Endothelial cell (in vitro differentiated cells): Measurements from ENCODE around the gene NELFB. TPM values are rescaled to one million over a fixed set of nuclear protein-coding genes. Genes with fewer than 3 reads are reported as not detected.

Experiments used
- DNase-seq: peaks from one replicate; pipeline ENCODE4 v3.0.0; 2021; ENCODE audit warnings: low spot score
- H3K27ac Mint-ChIP-seq: one replicate; pipeline ENCODE4 v1.8.0; 2021; ENCODE audit warnings: mixed read lengths, inconsistent platforms; ENCODE audit not compliant: unreplicated experiment
- H3K27me3 Mint-ChIP-seq: one replicate; pipeline ENCODE4 v1.8.0; 2021; ENCODE audit warnings: mild to moderate bottlenecking, moderate library complexity, mixed read lengths, inconsistent platforms; ENCODE audit not compliant: unreplicated experiment
- H3K36me3 Mint-ChIP-seq: one replicate; pipeline ENCODE4 v1.8.0; 2021; ENCODE audit warnings: mild to moderate bottlenecking, low read depth, mixed read lengths, inconsistent platforms; ENCODE audit not compliant: unreplicated experiment
- H3K4me1 Mint-ChIP-seq: one replicate; pipeline ENCODE4 v1.8.0; 2021; ENCODE audit warnings: mild to moderate bottlenecking, mixed read lengths, inconsistent platforms; ENCODE audit not compliant: unreplicated experiment
- H3K4me3 Mint-ChIP-seq: one replicate; pipeline ENCODE4 v1.8.0; 2021; ENCODE audit warnings: mild to moderate bottlenecking, mixed read lengths, inconsistent platforms; ENCODE audit not compliant: unreplicated experiment
- H3K9me3 Mint-ChIP-seq: one replicate; pipeline ENCODE4 v1.8.0; 2021; ENCODE audit warnings: mixed read lengths, inconsistent platforms; ENCODE audit not compliant: unreplicated experiment
- total RNA-seq: library from RNA; stranded (reverse); fragmentation: NEBNext Ultra II Directional; extraction: Animal tissue kit (Norgen Biotek cat#: 25700); gene quantifications from one replicate; pipeline ENCODE4 v1.2.1, GENCODE V29; 2021; ENCODE audit not compliant: unreplicated experiment
- TF ChIP-seq, protein P1 (sequence below): fragments of 200-600 bp; sonication (generic); IDR thresholded peaks from one replicate; pipeline ENCODE4 v1.5.0; 2021; ENCODE audit warnings: antibody characterized with exemption; ENCODE audit not compliant: unreplicated experiment

NELFB gene
- total RNA-seq, 1 donor from 2014 or later: 65.6 TPM

DNA sequence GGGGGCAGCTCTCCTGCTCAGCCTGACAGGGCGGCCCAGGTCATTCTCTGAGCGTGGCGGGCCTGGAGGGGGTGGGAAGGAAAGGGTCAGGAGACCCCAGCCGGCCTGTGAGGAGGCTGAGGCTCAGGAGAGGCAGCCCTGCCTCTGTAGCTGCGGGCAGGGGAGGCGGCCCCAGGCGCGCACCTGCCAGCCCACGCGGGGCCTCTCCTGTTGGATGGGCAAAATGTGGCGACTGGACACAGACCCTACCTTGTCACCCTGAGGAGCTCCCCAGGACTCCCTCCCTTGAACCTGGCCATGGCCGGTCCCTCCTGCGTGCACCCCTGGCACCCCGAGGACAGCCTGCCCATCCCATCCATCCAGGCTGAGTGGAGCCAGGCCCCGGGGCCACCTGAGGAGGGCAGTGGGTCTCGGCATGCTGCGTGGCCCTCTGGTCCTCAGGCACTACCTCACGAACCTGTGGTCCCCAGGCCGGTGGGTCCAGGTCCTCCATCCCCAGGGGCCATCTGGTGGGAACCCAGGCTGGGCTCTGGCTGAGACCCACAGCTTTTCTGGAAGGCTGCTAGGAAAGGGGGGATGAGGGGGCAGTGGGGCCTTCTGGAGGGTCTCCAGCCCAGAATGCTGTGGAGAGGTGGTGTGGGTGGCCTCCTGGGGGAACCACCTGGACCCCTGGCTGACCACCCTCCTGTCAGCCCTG, 62.0 kb downstream of the NELFB start:
- Mint-ChIP-seq H3K27ac (no peak overlapping the region), H3K36me3 (no peaks in the 10 kb centered on the region), H3K9me3 (no peaks in the 10 kb centered on the region), H3K4me1 (peaks cover 6% of the 10 kb centered on the region), H3K4me3 (no peak overlapping the region), H3K27me3 (peaks cover 2% of the 10 kb centered on the region)
- DNase-seq: peak; percentile 8
- TF ChIP-seq, protein P1, sequence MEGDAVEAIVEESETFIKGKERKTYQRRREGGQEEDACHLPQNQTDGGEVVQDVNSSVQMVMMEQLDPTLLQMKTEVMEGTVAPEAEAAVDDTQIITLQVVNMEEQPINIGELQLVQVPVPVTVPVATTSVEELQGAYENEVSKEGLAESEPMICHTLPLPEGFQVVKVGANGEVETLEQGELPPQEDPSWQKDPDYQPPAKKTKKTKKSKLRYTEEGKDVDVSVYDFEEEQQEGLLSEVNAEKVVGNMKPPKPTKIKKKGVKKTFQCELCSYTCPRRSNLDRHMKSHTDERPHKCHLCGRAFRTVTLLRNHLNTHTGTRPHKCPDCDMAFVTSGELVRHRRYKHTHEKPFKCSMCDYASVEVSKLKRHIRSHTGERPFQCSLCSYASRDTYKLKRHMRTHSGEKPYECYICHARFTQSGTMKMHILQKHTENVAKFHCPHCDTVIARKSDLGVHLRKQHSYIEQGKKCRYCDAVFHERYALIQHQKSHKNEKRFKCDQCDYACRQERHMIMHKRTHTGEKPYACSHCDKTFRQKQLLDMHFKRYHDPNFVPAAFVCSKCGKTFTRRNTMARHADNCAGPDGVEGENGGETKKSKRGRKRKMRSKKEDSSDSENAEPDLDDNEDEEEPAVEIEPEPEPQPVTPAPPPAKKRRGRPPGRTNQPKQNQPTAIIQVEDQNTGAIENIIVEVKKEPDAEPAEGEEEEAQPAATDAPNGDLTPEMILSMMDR: no peak

DNA sequence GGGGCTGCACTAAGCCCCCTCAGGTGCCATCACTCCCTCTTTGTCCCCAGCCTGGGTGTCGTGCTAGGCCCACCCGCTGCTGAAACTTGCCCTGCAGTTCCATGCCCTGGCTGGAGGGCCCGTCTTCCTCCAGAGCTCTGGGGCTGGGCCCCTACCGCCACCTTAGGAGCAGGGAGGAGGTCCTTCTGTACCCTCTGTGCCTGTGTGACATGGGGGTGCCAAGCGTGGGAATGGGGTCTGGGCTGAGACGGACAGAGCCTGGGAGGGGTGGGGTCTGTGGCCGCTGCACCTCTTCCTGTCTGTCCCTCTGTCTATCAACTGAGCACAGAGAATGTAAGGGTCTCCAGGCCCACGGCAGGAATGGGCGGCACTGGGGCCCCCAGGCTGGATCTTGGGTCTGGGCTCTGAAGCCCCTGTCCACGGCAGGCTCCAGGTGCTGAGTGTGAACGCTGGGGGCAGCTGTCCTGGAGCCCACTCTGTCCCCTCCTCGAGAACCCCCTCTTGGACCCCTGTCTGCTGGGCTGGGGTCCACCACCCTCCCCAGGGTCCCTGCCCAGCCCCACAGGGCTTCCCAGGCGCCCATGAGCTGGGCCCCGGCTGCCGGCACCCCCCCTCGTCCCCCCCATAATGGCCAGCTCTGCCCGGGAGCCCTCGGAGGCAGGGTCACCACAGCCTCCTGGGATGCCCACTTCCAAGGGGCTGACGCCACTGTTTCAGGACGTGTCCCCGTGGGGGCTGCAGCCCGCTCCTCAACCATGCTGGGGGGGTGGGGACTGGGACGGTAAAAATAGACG, 62.8 kb downstream of the NELFB start:
- Mint-ChIP-seq H3K36me3 (no peaks in the 10 kb centered on the region), H3K27ac (no peak overlapping the region), H3K4me3 (no peak overlapping the region), H3K27me3 (peaks cover 2% of the 10 kb centered on the region), H3K9me3 (no peaks in the 10 kb centered on the region), H3K4me1 (peaks cover 6% of the 10 kb centered on the region)
- DNase-seq: peak; percentile 5
- TF ChIP-seq, protein P1: no peak

DNA sequence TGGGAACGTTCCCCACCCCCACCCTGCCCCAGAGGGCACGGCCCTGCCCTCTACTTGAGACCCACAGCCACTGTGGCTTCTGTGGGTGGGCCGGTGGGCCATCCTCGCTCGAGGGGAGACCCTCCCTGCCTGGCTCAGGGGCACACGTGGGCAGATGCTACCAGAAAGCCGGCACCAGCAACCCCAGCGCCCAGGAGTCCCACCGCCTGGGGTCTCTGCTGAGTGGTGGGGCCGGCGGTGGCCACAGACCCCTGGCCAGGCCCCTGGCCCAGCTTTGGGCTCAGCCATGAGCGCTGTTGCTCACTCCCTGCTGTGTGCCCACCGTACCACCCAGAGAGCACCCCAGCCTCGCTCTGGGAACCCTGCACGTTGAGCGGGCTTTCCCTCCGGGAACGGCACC, 63.5 kb downstream of the NELFB start:
- H3K9me3 Mint-ChIP-seq: no peaks in the 10 kb centered on the region
- H3K36me3 Mint-ChIP-seq: no peaks in the 10 kb centered on the region
- H3K4me3 Mint-ChIP-seq: no peak overlapping the region
- DNase-seq: no peak
- peaks cover 6% of the 10 kb centered on the region for H3K4me1 Mint-ChIP-seq
- H3K27ac Mint-ChIP-seq: no peak overlapping the region
- peaks cover 2% of the 10 kb centered on the region for H3K27me3 Mint-ChIP-seq
- TF ChIP-seq, protein P1: no peak

DNA sequence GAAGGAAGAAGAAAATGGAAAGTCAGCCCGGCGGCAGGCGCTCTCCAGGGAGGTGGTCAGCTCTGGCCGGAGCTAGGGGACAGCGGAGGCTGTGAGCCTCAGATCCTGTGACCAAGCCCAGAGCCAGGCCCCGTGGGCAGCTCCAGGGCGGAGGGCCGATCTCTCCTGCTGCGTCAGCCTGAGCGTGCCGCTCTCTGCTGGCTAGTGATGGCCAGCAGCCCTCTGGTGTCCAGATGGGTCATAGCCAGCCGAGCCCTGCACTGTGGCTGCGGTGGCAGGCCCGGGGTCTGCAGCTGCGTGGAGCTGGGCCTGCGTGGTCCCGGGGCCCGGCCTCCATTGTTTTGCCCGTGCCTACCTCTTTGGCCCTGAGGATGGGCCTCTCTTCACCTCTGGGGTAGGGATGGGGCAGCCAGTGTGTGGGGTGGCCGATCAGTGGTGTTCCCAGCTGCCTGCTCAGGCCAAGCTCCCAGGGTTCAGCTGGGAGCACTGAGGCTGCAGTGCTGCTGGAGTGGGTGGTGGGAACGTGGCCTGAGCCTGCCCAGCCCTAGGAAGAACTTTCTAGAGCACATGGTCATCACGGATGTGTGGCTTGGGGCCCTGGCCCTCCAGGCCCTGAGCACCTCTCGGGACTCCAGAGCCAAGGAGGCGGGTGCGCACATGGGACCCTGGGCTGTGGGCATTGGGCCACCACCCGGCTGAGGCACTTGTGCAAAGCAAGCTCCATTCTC, 64.0 kb downstream of the NELFB start:
- H3K27me3 Mint-ChIP-seq: peaks cover 2% of the 10 kb centered on the region
- no peaks in the 10 kb centered on the region for H3K9me3 Mint-ChIP-seq
- H3K36me3 Mint-ChIP-seq: no peaks in the 10 kb centered on the region
- no peak overlapping the region for H3K4me3 Mint-ChIP-seq
- H3K27ac Mint-ChIP-seq: no peak overlapping the region
- H3K4me1 Mint-ChIP-seq: peaks cover 6% of the 10 kb centered on the region
- peak; percentile 58 for DNase-seq
- TF ChIP-seq, protein P1: no peak
